Measurements from ENCODE around the gene TP53BP1.

The TP53BP1 gene

DNA sequence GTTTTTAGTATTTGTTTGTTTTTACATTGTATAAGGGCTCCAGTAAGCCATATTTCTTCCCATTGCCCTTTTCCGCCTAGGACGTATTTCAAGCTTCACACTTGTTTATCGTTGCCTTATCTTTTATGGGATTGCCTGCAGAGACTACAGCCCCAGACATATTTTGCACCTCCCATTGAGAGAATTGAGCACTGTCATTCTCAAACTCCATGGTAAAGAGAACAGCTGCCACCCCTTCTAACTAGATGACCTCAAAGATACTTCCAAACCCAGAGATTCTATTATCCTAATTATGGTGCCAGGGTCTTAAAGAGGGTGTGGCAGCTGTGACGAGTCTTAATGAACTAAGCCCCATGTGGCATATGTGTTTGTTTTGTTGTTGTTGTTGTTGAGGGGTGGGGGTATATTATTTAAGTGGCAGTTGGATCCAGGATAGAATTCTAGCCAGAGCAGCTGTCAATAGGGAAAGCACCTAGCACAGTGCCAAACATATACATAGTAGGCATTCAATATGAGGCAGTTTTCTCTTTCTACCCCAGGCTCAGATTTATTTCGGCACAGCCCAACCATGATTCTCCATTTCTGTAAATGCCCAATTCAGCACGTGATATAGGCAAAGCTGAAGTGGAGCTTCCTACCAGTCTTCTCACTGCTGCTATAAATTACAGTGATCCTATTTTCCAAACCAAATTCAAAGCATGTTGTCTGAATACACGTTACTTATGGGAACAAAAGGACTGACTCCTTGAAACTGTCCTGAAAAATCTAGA is 932 bp upstream of the TP53BP1 start:
- DNase-seq = no peak

- DNase-seq = no peak
Measured at GRCh38 chr15:43492266-43492665, 690 bp downstream of the TP53BP1 start.

GRCh38 chr15:43489191-43489590 is 3.8 kb downstream of the TP53BP1 start:
- DNase-seq = no peak

DNA sequence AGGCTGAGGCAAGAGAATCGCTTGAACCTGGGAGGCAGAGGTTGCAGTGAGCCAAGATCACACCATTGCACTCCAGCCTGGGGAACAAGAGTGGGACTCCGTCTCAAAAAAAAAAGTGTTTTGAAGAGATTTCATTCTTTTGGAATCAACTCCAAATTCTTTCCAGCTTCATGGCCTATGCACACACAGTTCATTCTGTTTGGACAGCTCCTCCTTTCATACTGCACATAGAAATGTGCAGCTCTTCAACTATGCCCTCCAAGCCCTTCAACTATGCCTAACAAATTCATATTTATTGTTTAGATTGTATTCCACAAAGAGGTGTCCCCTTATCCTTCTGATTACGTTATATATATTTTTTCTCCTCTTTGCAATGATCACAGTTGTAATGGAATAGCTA is 4.2 kb downstream of the TP53BP1 start:
- no peak for DNase-seq

DNA sequence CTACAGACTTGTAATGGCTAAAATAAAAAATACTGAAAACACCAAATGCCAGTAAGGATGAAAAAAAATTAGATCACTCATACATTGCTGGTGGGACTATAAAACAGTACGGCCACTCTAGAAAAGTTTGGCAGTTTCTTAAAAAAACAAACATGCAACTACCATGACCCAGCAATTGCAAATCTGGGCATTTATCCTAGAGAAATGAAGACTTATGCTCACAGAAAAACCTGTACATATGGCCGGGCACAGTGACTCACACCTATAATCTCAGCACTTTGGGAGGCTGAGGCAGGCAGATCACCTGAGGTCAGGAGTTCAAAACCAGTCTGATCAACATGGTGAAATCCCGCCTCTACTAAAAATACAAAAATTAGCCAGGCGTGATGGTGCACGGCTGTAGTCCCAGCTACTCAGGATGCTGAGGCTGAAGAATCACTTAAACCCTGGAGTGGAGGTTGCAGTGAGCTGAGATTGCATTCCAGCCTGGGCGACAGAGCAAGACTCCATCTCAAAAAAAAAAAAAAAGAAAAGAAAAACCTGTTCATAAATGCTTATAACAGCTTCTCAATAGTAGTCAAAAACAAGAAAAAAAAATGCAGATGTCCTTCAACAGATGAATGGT is 5.6 kb downstream of the TP53BP1 start:
- no peak for DNase-seq

GRCh38 chr15:43484455-43484854 is 8.5 kb downstream of the TP53BP1 start:
- DNase-seq = no peak

GRCh38 chr15:43483297-43484128 is 9.4 kb downstream of the TP53BP1 start:
- peak in 1 of 56 donors; percentile 1 for DNase-seq

- DNase-seq = no peak
Measured at GRCh38 chr15:43473885-43474284, 19.1 kb downstream of the TP53BP1 start.

GRCh38 chr15:43471975-43472374 is 21.0 kb downstream of the TP53BP1 start:
- DNase-seq = no peak

- DNase-seq = no peak
Measured at GRCh38 chr15:43469867-43470266, 23.1 kb downstream of the TP53BP1 start.

- no peak for DNase-seq
Measured at GRCh38 chr15:43465100-43465499, 27.9 kb downstream of the TP53BP1 start.

GRCh38 chr15:43463998-43464397 is 29.0 kb downstream of the TP53BP1 start:
- no peak for DNase-seq

DNA sequence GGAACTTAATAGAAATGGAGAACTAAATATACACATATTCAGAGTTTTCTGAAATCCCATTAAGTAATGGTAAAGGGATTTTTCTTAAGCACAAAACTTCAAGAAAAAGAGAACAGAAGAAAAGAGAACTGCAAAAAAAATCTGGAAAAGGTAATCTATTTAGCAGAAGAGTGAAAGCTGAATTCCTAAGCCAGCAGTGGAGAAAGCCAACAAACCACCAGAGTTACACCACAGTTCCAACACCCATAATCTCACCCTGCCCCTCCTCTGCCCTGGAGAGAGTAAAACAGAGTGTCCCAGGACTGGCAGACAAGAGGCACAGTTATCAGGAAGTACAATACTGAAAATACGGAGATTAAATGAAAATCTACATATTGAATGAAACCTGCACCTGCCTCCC is 29.4 kb downstream of the TP53BP1 start:
- no peak for DNase-seq

DNA sequence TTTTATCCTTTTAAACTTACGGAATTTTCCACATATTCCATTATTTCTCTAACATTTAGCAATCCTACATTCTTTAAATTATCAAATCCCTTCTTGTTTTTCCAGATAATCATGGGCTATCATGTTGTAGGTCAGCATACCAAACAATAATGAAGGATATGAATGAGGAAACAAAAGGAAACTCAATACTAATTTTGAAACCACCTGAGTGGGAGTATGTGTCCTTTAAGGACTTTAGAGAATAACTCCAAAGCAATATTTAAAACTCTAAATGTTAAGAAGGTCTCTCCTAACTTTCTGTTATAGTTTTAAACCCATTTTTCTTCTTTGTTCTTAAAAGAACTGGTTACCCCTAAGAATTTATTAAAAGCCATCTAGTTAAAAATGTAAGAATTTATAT is 43.0 kb downstream of the TP53BP1 start:
- DNase-seq = no peak

GRCh38 chr15:43446344-43446743 is 46.6 kb downstream of the TP53BP1 start:
- DNase-seq = no peak

GRCh38 chr15:43441316-43441715 is 51.6 kb downstream of the TP53BP1 start:
- DNase-seq = peak in 1 of 56 donors; percentile 7

DNA sequence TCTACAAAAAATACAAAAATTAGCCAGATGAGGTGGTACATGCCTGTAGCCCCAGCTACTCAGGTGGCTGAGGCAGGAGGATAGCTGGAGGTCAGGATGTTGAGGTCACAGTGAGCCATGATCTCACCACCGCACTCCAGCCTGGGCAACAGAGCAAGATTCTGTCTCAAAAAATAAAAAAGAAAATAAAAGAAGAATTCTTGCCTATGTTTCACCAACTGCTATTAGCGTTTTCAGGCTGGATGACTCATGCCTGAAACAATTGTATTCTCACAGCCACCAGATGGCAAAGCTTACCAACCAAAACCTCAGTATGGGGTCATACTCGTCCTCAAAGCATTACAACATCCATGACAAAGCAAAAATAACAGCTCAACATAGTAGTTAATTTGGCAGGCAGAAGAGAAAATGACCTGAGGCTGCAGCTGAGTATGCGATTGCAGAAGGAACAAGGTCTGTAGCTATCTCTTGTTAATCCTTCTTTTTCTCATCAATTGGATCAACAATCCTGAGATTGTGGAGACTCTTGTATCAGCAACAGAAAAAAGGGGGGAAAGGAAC is 52.2 kb downstream of the TP53BP1 start:
- DNase-seq = peak in 45 of 56 donors; percentile 2 to 73 (median 39)

DNA sequence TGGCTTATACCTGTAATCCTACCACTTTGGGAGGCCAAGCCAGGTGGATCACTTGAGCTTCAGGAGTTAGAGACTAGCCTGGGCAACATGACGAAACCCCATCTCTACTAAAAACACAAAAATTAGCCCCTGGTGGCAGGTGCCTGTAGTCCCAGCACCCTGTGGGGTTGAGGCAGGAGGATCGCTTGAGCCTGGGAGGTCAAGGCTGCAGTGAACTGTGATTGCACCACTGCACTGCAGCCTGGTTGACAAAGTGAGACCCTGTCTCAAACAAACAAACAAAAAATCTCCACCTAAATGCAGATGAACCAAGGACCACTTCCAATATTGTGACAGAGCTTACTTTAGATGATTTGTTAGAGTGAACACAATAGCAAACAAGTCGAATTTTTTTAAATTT is 53.7 kb downstream of the TP53BP1 start:
- DNase-seq = no peak

- DNase-seq = no peak
Measured at GRCh38 chr15:43436395-43436794, 56.6 kb downstream of the TP53BP1 start.

DNA sequence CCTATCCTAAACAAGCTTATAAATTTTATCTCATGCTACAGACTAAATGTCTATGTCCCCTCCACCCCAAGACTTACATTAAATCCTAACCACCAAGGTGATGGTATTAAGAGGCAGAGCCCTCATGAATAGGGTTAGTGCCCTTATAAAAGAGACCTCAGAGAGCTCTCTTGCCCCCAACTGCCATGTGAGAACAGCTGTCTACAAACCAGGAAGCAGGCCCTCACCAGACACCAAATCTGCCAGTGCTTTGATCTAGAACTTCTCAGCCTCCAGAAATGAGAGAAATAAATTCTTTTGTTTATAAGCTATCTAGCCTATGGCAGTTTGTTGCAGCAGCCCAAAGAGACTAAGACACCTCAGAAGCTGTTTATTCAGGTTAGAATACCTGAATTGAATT is 58.5 kb downstream of the TP53BP1 start:
- DNase-seq = no peak

GRCh38 chr15:43433661-43434303 is 59.2 kb downstream of the TP53BP1 start:
- DNase-seq = no peak
